Endothelial cell of umbilical vein (primary cell): ENCODE data around the gene CEP55. TPM values are rescaled to one million over a fixed set of nuclear protein-coding genes. Genes with fewer than 3 reads are reported as not detected.

ENCODE experiments used
- BruUV-seq: library from RNA; stranded (reverse); fragments of 400-500 nt; replicated peaks from 2 replicates; lab custom pipeline; 2021; lab: Mats Ljungman, UMichigan
- CTCF ChIA-PET: fragments of 300-600, 350-600 bp; sonication (Branson Sonifier 250); formaldehyde crosslinking; loops from one replicate; lab custom pipeline; 2021; ENCODE audit warnings: antibody characterized with exemption, inconsistent platforms; lab: Charles Lee
- POLR2A ChIA-PET: fragments of 300-600, 350-600 bp; sonication (Branson Sonifier 250); formaldehyde crosslinking; loops from one replicate; lab custom pipeline; 2021; ENCODE audit warnings: antibody characterized with exemption, inconsistent platforms; lab: Charles Lee
- DNase-seq: peaks from one replicate; pipeline ENCODE4 v3.0.0-alpha.2; 2011; ENCODE audit warnings: low read depth, low spot score
- FAIRE-seq: peaks from 2 replicates; lab custom pipeline; 2011; peaks lifted over from hg19 to GRCh38; lab: Jason Lieb, UNC
- H2AFZ ChIP-seq: 2 replicates; pipeline ENCODE4 v1.6.0; 2012; ENCODE audit warnings: low read depth, low read length, control low read depth, inconsistent platforms
- H3K27ac ChIP-seq: 2 replicates; pipeline ENCODE4 v1.5.1; 2011; ENCODE audit warnings: low read depth, mild to moderate bottlenecking, control low read depth, low read length, moderate library complexity; ENCODE audit not compliant: insufficient read depth
- H3K27me3 ChIP-seq, 2 experiments: 2 replicates each; pipeline versions ENCODE4 v1.6.0 to v1.6.1; 2011; ENCODE audit warnings: low read length in 2 of 2, mixed read lengths in 1 of 2; ENCODE audit not compliant: control insufficient read depth in 2 of 2, insufficient read depth in 2 of 2
- H3K36me3 ChIP-seq, 2 experiments: 2 replicates in 1 of 2; 3 replicates in 1 of 2; pipeline ENCODE4 v1.5.1; 2011; ENCODE audit warnings: low read length in 2 of 2, mild to moderate bottlenecking in 1 of 2, moderate library complexity in 1 of 2; ENCODE audit not compliant: control insufficient read depth in 2 of 2, insufficient read depth in 2 of 2; ENCODE audit errors: extremely low read depth in 1 of 2
- H3K4me1 ChIP-seq: 3 replicates; pipeline ENCODE4 v1.5.1; 2011; ENCODE audit warnings: mild to moderate bottlenecking, low read length; ENCODE audit not compliant: control insufficient read depth, insufficient read depth; ENCODE audit errors: extremely low read depth
- H3K4me2 ChIP-seq: 2 replicates; pipeline ENCODE4 v1.6.1; 2011; ENCODE audit warnings: low read length, control low read depth, mixed read lengths; ENCODE audit not compliant: insufficient read depth
- H3K4me3 ChIP-seq, 3 experiments: fragments of 200-600 bp in 1 of 3; sonication (generic), shearing (Covaris generic) in 1 of 3; replicated peaks in 1 of 3; 2 replicates each; pipeline ENCODE4 v1.5.1; 2011 to 2016; ENCODE audit warnings: control low read depth in 3 of 3, low read length in 3 of 3, mild to moderate bottlenecking in 2 of 3, inconsistent platforms in 1 of 3, low read depth in 1 of 3, moderate library complexity in 1 of 3; ENCODE audit not compliant: insufficient read depth in 1 of 3
- H3K79me2 ChIP-seq: 2 replicates; pipeline ENCODE4 v1.6.0; 2012; ENCODE audit warnings: low read length, inconsistent platforms; ENCODE audit not compliant: control insufficient read depth, insufficient read depth
- H3K9ac ChIP-seq: replicated peaks from 2 replicates; pipeline ENCODE3; 2011; ENCODE audit warnings: low read length, control low read depth; ENCODE audit not compliant: insufficient read depth; ENCODE audit errors: extremely low read depth
- H3K9me1 ChIP-seq: replicated peaks from 3 replicates; pipeline ENCODE4 v1.6.0; 2011; ENCODE audit warnings: mild to moderate bottlenecking, low read length; ENCODE audit not compliant: control insufficient read depth, insufficient read depth; ENCODE audit errors: extremely low read depth
- H3K9me3 ChIP-seq: replicated peaks from 2 replicates; pipeline ENCODE4 v1.5.1; 2012; ENCODE audit warnings: low read length, inconsistent platforms; ENCODE audit not compliant: control insufficient read depth, insufficient read depth
- H4K20me1 ChIP-seq: replicated peaks from 2 replicates; pipeline ENCODE3; 2011; ENCODE audit warnings: mild to moderate bottlenecking, low read length; ENCODE audit not compliant: control insufficient read depth, insufficient read depth; ENCODE audit errors: extremely low read depth
- CTCF ChIP-seq, 2 donors: IDR thresholded peaks; 1 replicate in 1 of 2; 2 replicates in 1 of 2; pipeline ENCODE4 v1.5.1; 2011; ENCODE audit warnings: low read length in 2 of 2, mild to moderate bottlenecking in 2 of 2, moderate library complexity in 2 of 2, control low read depth in 1 of 2, inconsistent platforms in 1 of 2, low read depth in 1 of 2; ENCODE audit not compliant: insufficient read depth in 1 of 2; ENCODE audit errors: extremely low read depth in 1 of 2
- EZH2 ChIP-seq: IDR thresholded peaks from 2 replicates; pipeline ENCODE4 v1.6.1; 2012; ENCODE audit warnings: borderline replicate concordance, low read depth, mild to moderate bottlenecking, moderate library complexity, low read length, inconsistent platforms; ENCODE audit not compliant: severe bottlenecking
- FOS ChIP-seq: IDR thresholded peaks from 2 replicates; pipeline ENCODE4 v1.6.1; 2011; ENCODE audit warnings: mild to moderate bottlenecking, low read length, moderate library complexity, borderline replicate concordance; ENCODE audit not compliant: insufficient read depth
- GATA2 ChIP-seq: IDR thresholded peaks from 2 replicates; pipeline ENCODE4 v1.7.0; 2011; ENCODE audit warnings: low read depth, mild to moderate bottlenecking, moderate library complexity, mixed read lengths, low read length; ENCODE audit not compliant: insufficient read length, insufficient read depth
- JUN ChIP-seq: IDR thresholded peaks from 2 replicates; pipeline ENCODE4 v1.6.1; 2011; ENCODE audit warnings: borderline replicate concordance, low read depth; ENCODE audit not compliant: insufficient read length, insufficient read depth
- MAX ChIP-seq: IDR thresholded peaks from 2 replicates; pipeline ENCODE4 v1.6.1; 2011; ENCODE audit not compliant: insufficient read depth, insufficient read length
- MYC ChIP-seq: IDR thresholded peaks from one replicate; pipeline ENCODE4 v1.6.1; 2011; ENCODE audit warnings: mild to moderate bottlenecking, low read depth, low read length
- POLR2A ChIP-seq: IDR thresholded peaks from 2 replicates; pipeline ENCODE4 v1.6.1; 2012; ENCODE audit warnings: low read depth, mild to moderate bottlenecking, control low read depth, low read length
- POLR2AphosphoS5 ChIP-seq: IDR thresholded peaks from 2 replicates; pipeline ENCODE4 v1.6.1; 2012; ENCODE audit warnings: low read depth, mild to moderate bottlenecking, control low read depth, low read length, moderate library complexity; ENCODE audit not compliant: insufficient read depth
- dilution Hi-C: fragments of 300-500 bp; cut with MboI; formaldehyde crosslinking; loops from one replicate; pipeline ENCODE4 v1.15.0; 2019; ENCODE audit warnings: low sequenced_read_pairs; ENCODE audit not compliant: extremely low pct_ligation_motif_present
- intact Hi-C: fragments of 100-400 bp; cut with micrococcal nuclease; formaldehyde crosslinking; loops from one replicate; pipeline ENCODE4 v1.10.0; 2022
- polyA plus RNA-seq, 4 experiments: library from polyadenylated mRNA; depleted of rRNA in 3 of 4; stranded (reverse) in 3 of 4; unstranded in 1 of 4; fragments of >200 nt; gene quantifications; 2 replicates each; pipeline versions ENCODE4 v1.2.1 to v1.2.3, GENCODE V29; 2011 to 2012; ENCODE audit warnings: missing spikeins in 1 of 4
- total RNA-seq: library from RNA; stranded (reverse); gene quantifications from 2 replicates; pipeline ENCODE4 v1.2.3, GENCODE V29; 2021

CEP55 gene
- total and polyA plus RNA-seq, 2 donors (not counting 3 experiments of a cell fraction or from before 2014, with no cell fraction given), result 17.4 to 63.0 TPM

GRCh38 chr10:93565446-93565845, 69.0 kb downstream of the CEP55 start:
- H3K36me3 ChIP-seq, result no peaks in the 10 kb centered on the region
- dilution Hi-C loops, result no loop called here
- TF ChIP-seq JUN (no peak), GATA2 (no peak), POLR2AphosphoS5 (no peak), EZH2 (no peak), POLR2A (no peak), MYC (no peak), CTCF (IDR thresholded peaks at IDR 0.05; ENCODE audit: extremely low read depth in 1 of 2, insufficient read depth in 1 of 2, low read depth in 1 of 2, low read length in 2 of 2) (no peak), MAX (no peak), FOS (no peak)

More at GRCh38 chr10:93565446-93565845, 69.0 kb downstream of the CEP55 start:
- H3K9me1 ChIP-seq, result no peaks in the 10 kb centered on the region
- peaks cover 52 to 55% of the 10 kb centered on the region in 2 experiments for H3K27me3 ChIP-seq
- intact Hi-C loops, result no loop called here
- H4K20me1 ChIP-seq, result no peaks in the 10 kb centered on the region
- DNase-seq, result no peak
- no TSS peak for BruUV-seq
- no peak overlapping the region for H3K27ac ChIP-seq
- no peak overlapping the region for H3K4me2 ChIP-seq
- H3K9ac ChIP-seq, result no peak overlapping the region
- no peak for FAIRE-seq
- no peak overlapping the region for H2AFZ ChIP-seq
- H3K9me3 ChIP-seq, result no peaks in the 10 kb centered on the region
- ChIA-PET POLR2A (no interaction called here), CTCF (interaction anchor here (1.8 kb wide), 1 partner anchor 11 kb away, joined by 12 read pairs; no protein-coding TSS in a partner anchor)
- no peaks in the 10 kb centered on the region for H3K4me1 ChIP-seq
- no peaks in the 10 kb centered on the region for H3K79me2 ChIP-seq
- H3K4me3 ChIP-seq, result no peak overlapping the region
